CD4-positive, alpha-beta T cell treated with Interleukin-17A for 4 hours (primary cell): ENCODE data around the gene PREX1.

Experiments
- DNase-seq: peaks from one replicate; pipeline ENCODE4 v3.0.0-alpha.2; 2020; ENCODE audit warnings: mixed read lengths

PREX1 gene

DNA sequence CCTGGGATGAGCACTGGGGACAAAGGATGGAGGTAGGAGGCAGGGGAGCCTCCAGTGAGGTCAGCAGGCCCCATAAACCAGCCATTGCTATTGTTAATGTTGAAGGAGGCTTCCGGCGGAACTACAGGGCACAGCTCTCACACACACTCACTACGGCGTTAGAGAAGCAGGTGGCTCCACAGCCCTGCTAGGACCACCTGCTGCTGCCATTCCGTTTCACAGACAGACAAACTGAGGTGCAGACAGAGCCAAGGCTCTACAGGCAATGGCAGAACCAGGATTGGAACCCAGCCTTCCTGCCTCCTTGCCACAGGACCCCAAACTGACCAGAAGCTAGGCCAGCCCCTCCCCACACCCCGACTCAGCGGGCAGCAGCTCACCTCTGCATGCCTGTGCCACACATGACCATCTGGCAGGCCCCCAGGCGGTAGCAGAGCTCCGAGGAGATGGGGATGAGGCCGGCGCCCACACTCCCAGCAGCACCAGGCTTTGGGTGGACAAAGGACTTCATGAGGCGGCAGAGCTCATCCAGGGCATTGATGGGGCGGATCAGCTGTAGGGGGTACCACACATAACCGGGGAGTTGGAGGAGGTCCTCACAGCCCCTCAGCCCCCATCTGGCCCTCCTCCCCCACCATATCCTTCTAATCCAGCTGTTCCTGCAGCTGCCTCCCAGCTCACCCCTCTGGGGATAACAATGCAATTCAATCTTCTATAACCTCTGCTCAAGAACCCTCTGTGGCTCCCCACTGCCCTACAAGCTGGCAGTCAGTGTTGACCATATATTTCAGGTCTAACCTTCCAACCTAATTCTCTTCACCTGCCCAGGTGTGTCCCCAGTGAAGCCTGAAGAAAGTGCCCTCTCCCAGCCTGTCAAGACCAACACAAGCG, 198.5 kb downstream of the PREX1 start:
- no peak for DNase-seq

DNA sequence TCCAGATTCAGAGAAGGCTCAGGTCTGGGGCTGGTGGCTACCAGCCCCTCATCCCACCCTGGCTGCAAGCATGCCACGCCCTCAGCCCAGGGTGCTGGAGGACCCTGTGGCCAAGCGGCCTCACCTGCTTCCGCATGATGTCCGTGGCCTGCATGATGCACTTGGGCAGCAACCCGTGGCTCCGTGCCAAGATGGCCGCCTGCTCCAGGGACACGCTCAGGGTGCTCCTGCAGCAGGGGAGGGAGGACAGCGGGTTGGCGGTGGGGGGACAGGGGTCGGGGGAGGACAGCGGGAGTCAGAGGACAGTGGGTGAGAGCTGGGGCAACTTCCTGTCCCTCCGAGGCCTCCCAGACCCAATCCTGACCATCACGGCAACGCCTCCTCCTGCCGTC, 200.1 kb downstream of the PREX1 start:
- DNase-seq, result no peak

DNA sequence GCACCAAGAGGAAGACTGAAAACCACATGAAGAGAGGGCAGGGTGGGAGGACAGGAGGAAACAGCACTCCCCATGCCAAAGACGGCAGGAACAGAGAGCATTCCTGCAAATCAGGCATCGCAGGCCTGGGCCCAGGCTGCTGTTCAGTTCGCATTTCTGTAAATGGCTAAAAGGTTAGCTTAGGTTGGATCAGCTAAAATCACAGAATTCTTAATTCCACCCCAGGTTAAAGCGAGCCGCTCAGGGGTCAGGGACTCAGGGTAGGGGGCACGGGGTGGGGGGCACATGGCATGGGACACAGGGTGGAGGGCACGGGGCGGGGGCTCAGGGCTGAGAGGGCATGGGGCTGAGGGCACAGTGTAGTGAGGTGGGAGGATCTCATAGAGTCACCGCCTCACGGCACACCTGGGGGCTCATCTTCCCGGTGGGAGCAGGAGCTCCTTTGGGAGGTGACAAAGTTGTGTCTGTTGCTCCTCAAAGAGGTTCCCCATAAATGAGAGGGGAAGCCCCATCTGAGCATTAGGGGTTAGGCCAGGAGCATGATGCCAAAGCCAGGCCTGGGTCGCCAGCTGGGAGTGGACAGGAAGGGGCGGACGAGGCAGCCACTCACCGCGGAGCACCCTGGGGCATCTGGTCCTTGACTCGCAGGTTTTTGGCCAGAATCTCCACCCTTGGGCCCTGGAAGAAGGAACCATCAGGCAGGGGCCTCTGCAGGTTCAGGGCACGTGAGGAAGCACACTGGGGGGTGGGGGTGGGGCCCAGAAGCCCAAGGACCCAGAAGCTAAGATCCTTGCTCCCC, 200.7 kb downstream of the PREX1 start:
- no peak for DNase-seq

DNA sequence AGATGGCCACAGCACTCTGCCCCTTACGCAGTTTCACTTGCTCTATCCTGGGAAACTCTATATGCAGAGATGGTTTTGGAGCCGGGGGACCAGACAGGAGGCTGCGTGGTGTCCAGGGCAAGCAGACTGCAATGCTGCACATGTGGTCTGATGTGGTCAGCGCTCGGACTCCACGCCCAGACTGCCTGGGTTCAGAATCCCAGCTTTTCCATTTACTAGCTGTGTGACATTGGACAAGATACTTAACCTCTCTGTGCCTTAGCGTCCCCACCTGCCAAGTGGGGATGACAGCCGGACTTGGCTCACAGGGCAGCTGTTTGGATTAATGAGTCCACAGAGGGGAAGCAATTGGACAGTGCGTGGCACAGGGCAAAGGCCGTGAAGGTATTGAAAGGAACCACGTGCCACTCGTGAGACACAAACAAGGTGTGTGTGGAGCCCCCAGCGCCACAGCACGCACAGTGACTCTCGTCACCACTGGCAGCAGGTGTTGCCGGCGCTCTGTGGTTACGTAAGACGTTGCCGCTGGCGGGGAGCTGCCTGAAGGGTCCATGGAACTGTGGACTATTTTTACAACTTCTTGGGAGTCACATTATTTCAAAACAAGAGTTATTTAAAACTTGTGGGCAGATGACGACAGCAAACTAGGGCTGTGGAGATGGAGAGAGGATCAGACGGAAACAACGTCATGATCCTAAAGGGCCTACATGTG, 201.4 kb downstream of the PREX1 start:
- DNase-seq, result no peak

DNA sequence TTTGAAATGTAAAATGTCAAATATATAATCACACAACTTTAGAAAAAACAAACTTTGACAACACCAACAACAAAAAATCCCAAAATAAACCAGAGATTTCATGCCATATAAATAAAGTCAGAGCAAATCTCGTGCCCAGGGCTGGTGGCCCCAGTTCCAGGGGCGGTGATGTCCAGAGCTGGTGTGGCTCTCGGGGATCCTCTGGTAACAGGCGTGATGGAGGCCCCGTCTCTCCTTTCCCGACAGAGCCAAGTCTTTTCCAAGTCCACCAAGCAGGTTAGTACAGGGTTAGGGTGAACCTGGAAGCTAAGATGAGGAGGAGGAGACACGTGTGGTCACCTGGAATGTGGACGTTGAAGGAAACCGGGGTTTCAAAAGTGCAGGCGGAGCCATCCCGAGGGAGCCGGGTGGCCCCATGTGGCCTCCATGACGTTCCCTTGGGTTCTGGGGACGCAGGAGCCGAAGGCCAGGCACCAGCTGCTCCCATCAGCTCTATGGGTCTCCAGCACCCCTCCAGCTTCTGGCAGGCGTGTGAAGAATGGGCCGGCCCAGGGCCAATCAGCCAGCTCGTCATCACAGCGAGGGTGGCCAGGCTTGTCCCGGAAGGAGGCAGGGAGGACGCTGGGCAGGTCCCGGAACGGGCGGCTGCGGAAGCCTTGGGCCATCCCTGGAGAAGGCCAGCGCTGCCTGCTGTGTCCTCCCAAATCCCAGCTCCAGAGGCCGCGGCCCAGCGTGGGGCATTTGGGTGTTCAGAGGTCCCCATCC, 202.5 kb downstream of the PREX1 start:
- no peak for DNase-seq

DNA sequence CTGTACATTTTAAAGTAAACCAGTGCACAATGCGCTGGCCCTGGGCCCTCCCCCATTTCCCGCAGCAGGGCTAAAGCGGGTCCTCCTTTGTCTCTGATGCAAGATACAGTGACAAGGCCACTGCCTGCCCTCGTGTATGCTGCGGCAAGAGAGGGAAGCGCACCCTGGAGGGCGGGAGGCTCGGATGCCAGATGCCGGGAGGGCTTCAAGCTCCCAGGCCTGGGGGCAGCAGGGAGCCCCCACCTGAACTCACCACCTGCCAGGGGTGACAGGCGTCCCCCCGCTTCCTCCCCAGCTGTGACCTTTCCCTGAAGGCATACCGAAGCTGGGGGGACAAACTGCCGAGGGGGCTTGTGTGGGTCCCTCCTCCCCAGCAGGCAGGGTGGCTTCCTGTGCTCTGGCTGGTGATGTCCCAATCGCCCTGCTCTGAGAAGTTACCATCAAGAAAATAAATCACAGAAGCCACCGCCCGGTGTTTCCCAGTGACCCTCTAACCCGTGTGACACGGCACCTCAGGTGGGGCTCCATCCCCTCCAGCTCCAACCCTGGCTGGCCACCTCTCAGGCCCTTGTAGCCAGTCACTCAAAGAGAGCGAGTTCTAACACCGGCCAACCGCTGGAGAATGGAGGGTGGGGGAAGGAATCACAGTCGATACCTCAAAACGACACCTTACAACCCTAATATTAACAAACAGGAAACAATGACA, 203.3 kb downstream of the PREX1 start:
- DNase-seq, result no peak

DNA sequence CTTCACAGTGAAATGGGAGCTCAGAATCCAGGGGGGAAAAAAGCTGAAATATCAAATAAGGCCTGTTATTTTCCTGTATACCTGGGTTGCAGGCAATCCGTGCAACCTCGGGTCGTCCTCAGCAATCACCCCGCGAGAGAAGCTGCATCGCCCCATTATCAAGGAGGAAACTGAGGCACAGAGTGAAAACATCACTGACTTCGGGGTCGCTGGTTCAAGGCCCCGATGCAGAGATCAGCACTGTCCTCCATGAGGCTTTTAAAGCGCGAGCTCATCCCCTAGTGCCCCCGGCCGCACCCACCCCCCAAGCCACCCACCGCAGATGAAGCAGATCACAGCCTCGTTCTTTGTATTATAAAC, 203.9 kb downstream of the PREX1 start:
- no peak for DNase-seq

DNA sequence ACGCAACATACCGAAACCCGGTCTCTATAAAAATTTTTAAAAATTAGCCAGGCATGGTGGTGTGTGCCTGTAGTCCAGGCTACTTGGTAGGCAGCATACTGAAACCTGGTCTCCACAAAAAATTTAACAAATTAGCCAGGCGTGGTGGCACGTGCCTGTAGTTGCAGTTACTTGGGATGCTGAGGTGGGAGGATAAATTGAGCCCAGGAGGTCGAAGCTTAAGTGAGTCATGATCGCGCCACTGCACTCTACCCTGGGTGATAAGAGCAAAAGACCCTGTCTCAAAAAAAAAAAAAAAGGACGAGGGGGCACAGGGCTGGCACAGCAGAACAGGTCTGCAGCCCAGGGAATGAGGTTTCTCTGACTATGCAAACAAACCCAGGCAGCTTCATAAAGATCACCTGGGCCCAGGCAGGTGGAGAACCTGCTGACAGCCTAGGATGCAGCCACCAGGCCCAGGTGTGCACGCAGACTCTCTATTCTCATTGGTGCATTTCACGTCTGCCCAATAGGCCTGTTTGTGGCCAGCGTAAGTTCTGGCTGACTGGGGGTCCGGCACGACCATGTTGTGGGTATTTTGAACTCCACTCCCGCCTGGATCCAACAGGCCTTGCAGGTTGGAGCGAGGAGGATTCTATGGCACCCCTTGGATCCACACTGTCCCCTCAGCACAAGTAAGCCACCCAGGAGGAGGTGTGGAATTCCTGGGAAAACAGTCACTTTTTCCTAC, 204.5 kb downstream of the PREX1 start:
- no peak for DNase-seq

DNA sequence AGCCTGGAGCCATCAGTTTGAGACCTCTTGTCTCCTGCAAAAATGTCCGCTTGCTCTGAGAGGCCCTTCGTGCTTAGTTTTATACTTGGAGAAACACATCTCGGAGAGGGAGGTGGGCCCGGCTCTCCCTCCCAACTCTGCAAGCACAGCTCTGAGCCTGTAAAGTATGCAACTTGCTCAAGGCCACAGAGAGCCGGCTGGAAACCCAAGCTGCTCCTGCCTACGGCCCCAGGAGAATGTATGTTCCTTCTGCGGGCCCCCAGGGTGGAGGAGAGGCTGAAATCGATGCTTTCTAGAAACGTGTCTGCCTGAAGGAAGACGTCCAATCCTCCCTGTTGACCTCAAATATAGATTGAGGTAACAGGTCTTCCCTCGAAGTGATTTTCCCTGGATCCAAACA, 205.4 kb downstream of the PREX1 start:
- no peak for DNase-seq

DNA sequence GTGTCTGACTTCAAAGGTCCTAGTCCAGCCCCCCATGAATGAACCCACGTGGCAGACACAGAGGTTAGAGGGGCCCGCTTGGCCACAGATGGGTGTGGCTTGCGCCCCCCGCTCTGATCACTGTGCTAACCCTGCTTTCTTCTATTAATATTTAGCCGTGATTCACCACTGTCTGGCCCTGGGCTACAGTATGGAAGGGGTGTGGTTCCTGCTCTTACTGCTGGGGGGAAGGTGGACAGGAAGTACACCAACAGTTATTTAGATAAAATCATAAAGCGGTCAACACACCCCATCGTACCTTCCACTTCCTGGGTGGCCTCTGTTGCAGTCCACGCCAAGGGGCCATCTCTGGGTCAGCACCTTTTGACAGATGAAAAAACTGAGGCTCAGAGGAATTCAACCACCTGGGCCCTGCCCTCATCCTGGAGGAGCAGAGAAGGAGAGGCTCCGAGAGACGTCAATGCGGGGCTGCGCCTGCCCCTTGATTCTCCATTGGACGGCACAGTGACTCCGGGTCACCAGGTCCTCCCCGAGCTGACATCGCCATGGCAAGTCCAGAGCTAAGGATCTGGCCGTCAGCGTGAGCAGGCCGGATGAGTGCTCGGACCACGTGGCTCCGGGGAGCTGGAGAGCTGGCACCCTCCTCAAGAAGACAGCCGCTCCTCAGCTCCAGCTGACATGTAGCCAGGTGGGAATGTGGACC, 206.3 kb downstream of the PREX1 start:
- no peak for DNase-seq

DNA sequence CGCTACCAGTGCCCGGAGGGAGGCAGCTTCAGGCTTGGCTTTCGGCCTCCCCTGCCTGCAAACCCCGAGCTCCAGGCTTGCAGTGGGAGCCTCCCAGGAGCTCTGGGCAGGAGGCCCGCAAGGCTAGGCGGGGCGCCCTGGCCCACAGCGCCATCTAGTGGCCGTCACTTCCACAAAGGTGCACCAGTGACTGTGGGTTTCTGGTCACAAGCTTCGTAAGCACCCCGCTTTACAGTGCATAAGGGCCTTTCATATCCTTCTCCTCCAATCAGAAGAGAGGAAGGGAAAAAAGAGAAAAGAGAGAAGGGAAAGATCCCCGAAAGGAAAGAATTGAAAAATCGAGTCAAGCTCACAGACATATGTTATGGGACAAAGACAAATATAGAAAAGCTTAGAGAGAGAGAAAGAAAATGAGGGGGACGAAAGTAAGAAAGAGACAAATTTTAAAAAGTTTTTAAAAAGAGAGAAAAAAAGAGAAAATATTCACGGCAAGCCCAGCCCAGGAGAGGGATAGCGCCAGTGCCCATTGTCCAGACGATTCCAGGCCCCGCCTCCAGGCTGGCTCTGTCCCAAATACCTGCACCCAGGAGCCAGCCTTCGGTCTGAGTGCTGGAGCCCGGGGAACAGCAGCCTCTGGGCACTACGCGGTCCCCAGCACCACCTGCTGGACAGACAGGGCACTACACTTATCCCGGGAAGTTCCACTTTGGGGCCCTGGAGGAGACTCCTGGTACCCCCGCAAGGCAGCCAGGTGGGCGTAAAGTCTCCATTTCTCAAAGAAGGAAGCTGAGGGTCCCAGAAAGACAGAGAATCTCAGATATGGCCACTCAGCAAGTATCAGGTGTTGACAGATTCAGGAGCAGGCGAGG, 207.1 kb downstream of the PREX1 start:
- DNase-seq, result peak; percentile 77

DNA sequence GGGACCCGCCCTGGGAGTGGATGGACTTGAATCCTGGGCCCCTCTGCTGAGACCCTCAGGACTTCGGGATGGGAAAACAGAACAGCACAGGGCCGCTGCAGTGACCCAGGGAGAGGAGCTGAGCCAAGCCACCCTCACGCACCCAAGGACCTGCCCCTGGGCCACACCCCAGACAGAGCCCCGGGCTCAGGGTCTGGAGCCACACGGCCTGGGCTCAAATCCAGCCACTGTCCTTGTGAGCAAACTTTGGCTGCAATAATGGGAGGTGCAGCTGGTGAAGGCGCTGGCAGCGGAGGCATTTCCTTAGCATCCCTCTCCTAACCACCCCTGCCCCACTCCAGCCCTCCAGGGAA, 207.7 kb downstream of the PREX1 start:
- DNase-seq, result no peak

DNA sequence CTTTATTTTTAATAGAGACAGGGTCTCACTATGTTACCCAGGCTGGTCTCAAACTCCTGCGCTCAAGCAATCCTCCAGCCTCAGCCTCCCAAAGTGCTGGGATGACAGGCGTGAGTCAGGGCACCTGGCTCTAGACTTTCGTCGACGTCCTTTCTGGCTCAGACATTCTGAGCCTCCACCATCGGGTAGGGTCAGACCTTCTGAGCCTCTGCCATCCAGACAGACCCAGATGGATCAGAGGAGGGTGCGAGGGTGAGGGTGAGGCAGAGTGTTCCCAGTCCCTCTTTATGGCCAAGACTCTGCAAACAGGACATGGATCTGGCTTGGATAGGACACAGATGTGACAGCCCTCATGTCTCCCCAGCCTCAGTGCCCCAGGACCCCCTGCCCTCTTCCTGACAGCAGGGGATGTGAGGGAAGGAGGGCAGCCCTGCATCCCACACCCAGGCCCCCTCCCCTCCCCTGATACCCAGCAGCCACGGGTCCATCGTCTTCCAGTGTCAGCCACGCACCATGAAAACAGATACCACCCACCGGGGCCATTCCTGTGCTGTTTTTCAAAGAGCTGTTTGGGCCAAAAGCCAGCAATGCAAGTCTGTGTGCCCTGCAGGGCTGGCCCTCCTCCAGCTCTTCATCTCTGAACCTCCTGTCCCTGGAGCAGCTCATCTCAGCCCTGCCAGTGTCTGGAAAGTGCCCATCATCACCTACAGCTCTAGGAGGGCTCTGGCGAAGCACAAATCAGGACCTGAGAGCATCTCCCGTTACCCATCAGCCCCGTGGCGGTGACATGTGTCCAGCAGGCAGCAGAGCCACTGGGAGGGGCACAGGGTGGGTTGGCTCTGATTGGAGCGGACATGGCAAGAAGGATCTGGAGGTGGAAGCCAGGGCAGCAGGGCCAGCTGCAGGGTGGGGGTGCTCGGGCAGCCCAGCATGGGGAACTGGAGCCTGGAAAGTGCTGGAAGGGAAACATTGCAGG, 208.4 kb downstream of the PREX1 start:
- DNase-seq, result no peak

DNA sequence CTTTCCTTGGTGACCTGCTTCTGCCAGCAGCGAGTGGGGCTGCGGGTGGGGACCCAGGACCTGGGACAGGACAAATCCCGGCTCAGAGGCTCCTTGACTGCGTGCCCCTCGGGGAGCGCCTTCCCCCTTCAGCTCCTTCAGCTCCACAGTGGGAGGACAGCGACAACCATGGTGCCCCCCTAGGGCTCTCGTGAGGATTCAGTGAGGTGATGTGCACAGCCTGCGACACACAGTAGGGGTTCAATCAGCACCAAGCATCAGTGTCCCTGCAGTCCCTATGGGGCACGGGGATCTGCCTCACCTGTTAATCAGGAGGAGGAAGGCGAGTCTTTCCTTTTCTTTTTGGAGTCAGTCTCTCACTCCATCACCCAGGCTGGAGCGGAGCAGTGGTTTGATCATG, 209.2 kb downstream of the PREX1 start:
- no peak for DNase-seq

DNA sequence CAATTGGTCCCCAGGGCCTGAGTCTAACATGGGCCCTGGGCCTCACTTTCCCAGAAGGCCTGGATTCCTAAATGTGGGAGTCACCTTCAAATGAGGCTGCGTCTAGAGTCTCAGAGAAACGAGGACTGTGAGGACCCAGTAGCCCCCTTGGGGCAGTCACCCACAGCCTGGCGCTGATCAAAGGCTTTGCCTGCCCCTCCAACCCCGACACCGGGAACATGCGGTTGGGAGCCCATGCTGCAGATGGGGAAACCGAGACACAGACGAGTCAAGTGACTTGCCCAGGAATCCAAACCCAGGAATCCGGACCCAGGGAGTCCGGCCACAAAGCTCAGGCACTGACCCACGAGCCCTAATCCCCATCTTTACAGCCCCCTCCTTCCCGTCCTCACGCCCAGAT, 209.7 kb downstream of the PREX1 start:
- DNase-seq, result no peak

DNA sequence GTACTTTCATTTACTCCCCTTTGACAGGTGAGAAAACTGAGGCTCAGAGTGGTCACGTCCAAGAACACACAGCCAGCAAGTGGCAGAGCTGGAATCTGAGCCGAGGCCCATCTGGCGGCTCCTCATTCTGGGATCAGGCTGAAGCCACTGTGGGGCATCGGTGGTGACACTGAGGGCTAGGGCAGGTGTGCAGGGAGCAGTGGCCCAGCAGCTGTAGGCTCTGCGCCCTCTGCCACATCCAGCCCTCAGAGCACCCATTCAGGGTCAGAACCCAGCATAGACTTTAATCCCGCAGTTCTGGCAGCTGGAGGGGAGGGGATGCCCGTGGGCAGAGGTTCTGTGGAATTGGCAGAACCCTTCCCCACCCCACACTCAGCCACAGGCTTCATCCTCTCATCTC, 210.3 kb downstream of the PREX1 start:
- DNase-seq, result no peak

DNA sequence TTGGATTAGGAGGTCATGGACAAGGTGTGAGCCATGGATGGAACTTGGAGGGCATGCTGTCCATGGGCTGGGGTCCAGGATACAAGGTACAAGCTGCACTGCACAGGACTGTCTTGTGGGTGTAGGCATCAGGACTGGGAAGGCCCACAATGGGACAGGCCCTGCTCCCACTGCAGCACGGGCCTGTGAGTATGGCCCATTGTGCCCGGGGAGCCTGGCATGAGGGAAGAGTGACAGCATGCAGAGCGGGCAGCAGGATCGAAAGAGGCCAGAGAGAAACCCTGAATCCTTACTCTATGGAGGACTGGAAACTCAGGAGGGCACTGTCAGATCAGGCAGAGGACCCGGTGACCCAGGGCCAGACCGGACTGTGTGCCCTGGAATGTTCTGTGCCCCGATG, 211.3 kb downstream of the PREX1 start:
- no peak for DNase-seq

DNA sequence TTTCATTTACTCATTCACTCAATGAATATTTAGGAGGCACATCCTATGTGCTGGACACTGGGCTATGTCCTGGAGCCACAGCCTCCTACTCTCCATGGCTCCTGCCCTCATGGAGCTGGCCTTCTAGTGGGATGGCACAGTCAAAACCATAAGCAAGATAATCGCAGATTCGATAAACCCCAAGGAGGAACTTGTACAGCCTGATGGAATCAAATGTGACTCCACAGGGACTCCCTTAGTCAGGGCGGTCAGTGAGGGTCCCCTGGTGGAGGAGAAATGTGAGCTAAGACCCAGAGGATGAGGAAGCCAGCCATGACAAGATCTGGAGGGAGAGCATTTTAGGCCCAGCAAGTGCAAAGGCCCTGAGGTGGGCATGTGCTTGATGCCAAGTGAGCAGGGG, 211.9 kb downstream of the PREX1 start:
- no peak for DNase-seq
